Hippocampal formation (tissue), 2 donors: ENCODE data around the gene SLC5A10.

Experiments
- DNase-seq, 2 donors: peaks; one replicate each; lab custom pipeline; 2025; lab: John Stamatoyannopoulos, UW

The SLC5A10 gene

GRCh38 chr17:18964550-18964949 lies 12.6 kb downstream of the SLC5A10 start:
- no peak for DNase-seq

- no peak for DNase-seq
These were observed 13.7 kb downstream of the SLC5A10 start for GRCh38 chr17:18965530-18966236.

GRCh38 chr17:18966831-18967624 lies 15.1 kb downstream of the SLC5A10 start:
- DNase-seq, result no peak

- DNase-seq, result no peak
These were observed 16.0 kb downstream of the SLC5A10 start for GRCh38 chr17:18967916-18968315.

- DNase-seq, result no peak
These were observed 16.4 kb downstream of the SLC5A10 start for GRCh38 chr17:18968345-18968744.

GRCh38 chr17:18968945-18969887 lies 17.3 kb downstream of the SLC5A10 start:
- DNase-seq, result no peak

GRCh38 chr17:18970582-18971480 lies 18.9 kb downstream of the SLC5A10 start:
- no peak for DNase-seq

- DNase-seq, result no peak
These were observed 19.8 kb downstream of the SLC5A10 start for GRCh38 chr17:18971801-18972200.

GRCh38 chr17:18974407-18975149 lies 22.6 kb downstream of the SLC5A10 start:
- DNase-seq, result no peak

GRCh38 chr17:18975597-18975996 lies 23.6 kb downstream of the SLC5A10 start:
- DNase-seq, result no peak

- DNase-seq, result no peak
These were observed 24.2 kb downstream of the SLC5A10 start for GRCh38 chr17:18976201-18976600.

- no peak for DNase-seq
These were observed 25.1 kb downstream of the SLC5A10 start for GRCh38 chr17:18977021-18977420.

- DNase-seq, result no peak
These were observed 25.7 kb downstream of the SLC5A10 start for GRCh38 chr17:18977646-18978045.

GRCh38 chr17:18978050-18978449 lies 26.1 kb downstream of the SLC5A10 start:
- DNase-seq, result no peak

- DNase-seq, result no peak
These were observed 26.7 kb downstream of the SLC5A10 start for GRCh38 chr17:18978655-18979054.

GRCh38 chr17:18980682-18981334 lies 28.8 kb downstream of the SLC5A10 start:
- no peak for DNase-seq

GRCh38 chr17:18981335-18981641 lies 29.3 kb downstream of the SLC5A10 start:
- DNase-seq, result no peak

GRCh38 chr17:18981642-18982424 lies 29.9 kb downstream of the SLC5A10 start:
- no peak for DNase-seq
